Sigmoid colon (tissue), 7 donors: ENCODE data around the gene RHBDL3. TPM values are rescaled to one million over a fixed set of nuclear protein-coding genes. Genes with fewer than 3 reads are reported as not detected.

Source experiments
- DNase-seq: peaks from one replicate; pipeline ENCODE4 v3.0.0-alpha.2; 2019
- H3K27ac ChIP-seq, 4 donors: fragments of 200-600 bp; sonication (generic); one replicate each; pipeline ENCODE4 v1.5.1; 2016 to 2019; ENCODE audit warnings: mild to moderate bottlenecking in 1 of 4
- H3K27me3 ChIP-seq, 3 donors: fragments of 200-600 bp; sonication (generic); one replicate each; pipeline ENCODE4 v1.5.1; 2019; ENCODE audit warnings: mild to moderate bottlenecking in 1 of 3
- H3K36me3 ChIP-seq, 4 donors: fragments of 200-600 bp; sonication (generic); one replicate each; pipeline ENCODE4 v1.5.1; 2016 to 2019
- H3K4me1 ChIP-seq, 4 donors: fragments of 200-600 bp; sonication (generic); one replicate each; pipeline ENCODE4 v1.5.1; 2017 to 2019
- H3K4me3 ChIP-seq, 4 donors: fragments of 200-600 bp; sonication (generic); one replicate each; pipeline ENCODE4 v1.5.1; 2017 to 2019; ENCODE audit warnings: mild to moderate bottlenecking in 2 of 4, moderate library complexity in 1 of 4
- H3K9me3 ChIP-seq, 4 donors: fragments of 200-600 bp in 3 of 4; sonication (generic) in 3 of 4; one replicate each; pipeline versions ENCODE4 v1.5.1 to v1.6.1; 2013 to 2019
- EP300 ChIP-seq, 4 donors: sonication (generic); formaldehyde crosslinking; IDR thresholded peaks; one replicate each; pipeline ENCODE4 v1.6.1; 2017; ENCODE audit warnings: antibody characterized with exemption in 4 of 4
- POLR2A ChIP-seq, 2 donors: fragments of 450-650 bp; IDR thresholded peaks; one replicate each; pipeline ENCODE4 v1.6.1; 2016; ENCODE audit warnings: antibody characterized with exemption in 2 of 2, mild to moderate bottlenecking in 2 of 2, moderate library complexity in 2 of 2
- POLR2AphosphoS5 ChIP-seq, 4 donors: sonication (generic); formaldehyde crosslinking; IDR thresholded peaks; one replicate each; pipeline ENCODE4 v1.6.1; 2017; ENCODE audit warnings: antibody characterized with exemption in 4 of 4
- WGBS, 2 donors: extraction: QIAGEN DNeasy Blood & Tissue Kit; methylation state at CpG; one replicate each; pipeline ENCODE4 v1.1.7; 2013; 5-methylcytosine and 5-hydroxymethylcytosine counted together
- intact Hi-C: fragments of 100-400 bp; cut with DNase I; formaldehyde crosslinking; loops from one replicate; pipeline ENCODE4 v1.15.1; 2023
- polyA plus RNA-seq, 3 donors: library from polyadenylated mRNA; stranded (reverse); fragments of 200-250 nt; gene quantifications; one replicate each; pipeline ENCODE4 v1.2.3, GENCODE V29; 2013
- total RNA-seq, 4 donors: library from RNA; depleted of rRNA; stranded (reverse); fragments of >200 nt; gene quantifications; one replicate each; pipeline ENCODE4 v1.1.0, GENCODE V29; 2016
- TF ChIP-seq, protein P1 (sequence below), 4 experiments: fragments of 450-650 bp in 3 of 4; fragments of 200-600 bp in 1 of 4; IDR thresholded peaks; one replicate each; pipeline ENCODE4 v1.5.1; 2016 to 2019; ENCODE audit warnings: antibody characterized with exemption in 4 of 4, mild to moderate bottlenecking in 3 of 4, moderate library complexity in 2 of 4
- donor health status: healthy with polysubstance abuse.
- donor health status: Bipolar disorder and iron deficiency.
- donor health status: healthy.

Gene RHBDL3
- total and polyA plus RNA-seq, 7 donors: 0.23 to 0.83 (median 0.61) TPM; not detected in 1

DNA sequence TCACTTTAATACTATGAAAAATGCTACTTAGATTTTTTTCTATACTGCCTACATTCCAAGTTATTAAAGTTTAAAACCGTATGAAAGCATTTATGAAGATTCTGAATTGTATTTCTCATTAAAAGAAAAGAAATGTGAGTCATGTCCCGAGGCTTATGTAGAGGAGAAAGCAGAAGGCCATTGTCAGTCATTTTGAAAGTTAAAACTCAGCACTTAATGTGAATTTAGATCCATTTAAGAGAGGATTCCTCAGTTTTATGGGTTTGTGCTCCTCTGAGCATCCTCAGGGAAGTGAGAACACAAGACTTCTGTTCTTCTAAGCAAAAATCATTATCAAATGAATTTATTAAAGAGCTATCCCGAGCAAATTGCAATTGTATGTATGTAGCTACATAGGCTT is 64.5 kb downstream of the RHBDL3 start:
- H3K9me3 ChIP-seq: no peaks in the 10 kb centered on the region
- peaks cover 0 to 43% (median 7%) of the 10 kb centered on the region in 4 donors for H3K36me3 ChIP-seq
- H3K27me3 ChIP-seq: no peaks in the 10 kb centered on the region
- DNase-seq: no peak
- 79 to 80% methylated on average over 3 of the region's 3 CpGs for WGBS, 2 donors
- H3K4me3 ChIP-seq: no peak overlapping the region
- no peaks in the 10 kb centered on the region for H3K4me1 ChIP-seq
- H3K27ac ChIP-seq: no peak overlapping the region
- TF ChIP-seq EP300 (IDR thresholded peaks at IDR 0.05) (no peak), POLR2A (IDR thresholded peaks at IDR 0.05) (no peak), POLR2AphosphoS5 (IDR thresholded peaks at IDR 0.05) (no peak)
- TF ChIP-seq, protein P1, sequence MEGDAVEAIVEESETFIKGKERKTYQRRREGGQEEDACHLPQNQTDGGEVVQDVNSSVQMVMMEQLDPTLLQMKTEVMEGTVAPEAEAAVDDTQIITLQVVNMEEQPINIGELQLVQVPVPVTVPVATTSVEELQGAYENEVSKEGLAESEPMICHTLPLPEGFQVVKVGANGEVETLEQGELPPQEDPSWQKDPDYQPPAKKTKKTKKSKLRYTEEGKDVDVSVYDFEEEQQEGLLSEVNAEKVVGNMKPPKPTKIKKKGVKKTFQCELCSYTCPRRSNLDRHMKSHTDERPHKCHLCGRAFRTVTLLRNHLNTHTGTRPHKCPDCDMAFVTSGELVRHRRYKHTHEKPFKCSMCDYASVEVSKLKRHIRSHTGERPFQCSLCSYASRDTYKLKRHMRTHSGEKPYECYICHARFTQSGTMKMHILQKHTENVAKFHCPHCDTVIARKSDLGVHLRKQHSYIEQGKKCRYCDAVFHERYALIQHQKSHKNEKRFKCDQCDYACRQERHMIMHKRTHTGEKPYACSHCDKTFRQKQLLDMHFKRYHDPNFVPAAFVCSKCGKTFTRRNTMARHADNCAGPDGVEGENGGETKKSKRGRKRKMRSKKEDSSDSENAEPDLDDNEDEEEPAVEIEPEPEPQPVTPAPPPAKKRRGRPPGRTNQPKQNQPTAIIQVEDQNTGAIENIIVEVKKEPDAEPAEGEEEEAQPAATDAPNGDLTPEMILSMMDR (IDR thresholded peaks at IDR 0.05): no peak
- intact Hi-C loops: no loop called here

DNA sequence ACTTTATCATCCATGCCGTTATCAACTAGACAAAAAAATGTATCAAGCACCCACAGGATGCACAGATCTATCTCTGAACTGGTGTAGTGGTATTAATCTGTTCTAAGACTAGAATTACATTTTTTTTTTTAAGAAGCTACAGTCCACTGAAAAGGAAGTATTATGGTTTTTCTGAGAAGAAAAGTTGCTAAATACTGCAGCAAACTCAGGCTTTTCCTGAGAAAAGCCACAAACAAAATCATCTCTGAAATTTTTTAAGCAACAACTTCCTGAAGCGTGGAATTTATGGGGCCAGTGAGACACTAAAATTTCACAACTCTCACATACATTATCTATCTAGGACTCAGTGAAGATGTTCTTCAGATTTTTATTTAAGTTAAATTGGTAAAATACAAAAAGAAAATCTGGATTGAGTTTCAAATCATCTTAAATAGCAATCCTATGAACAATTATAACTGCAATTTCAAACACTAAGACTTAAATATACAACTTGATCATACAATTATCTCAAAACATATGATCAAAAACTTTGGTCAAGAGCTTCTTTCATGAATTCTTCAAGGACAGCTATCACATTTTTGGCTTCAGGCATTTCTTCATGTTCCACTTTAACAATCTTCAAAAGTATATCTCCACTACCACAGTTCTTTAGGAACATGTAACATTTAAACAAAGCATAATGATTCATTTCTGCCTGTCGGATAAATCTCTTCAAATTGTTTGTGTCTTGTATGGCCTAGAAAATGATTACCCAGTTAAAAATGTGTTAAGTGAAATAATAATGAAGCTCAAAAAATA is 65.8 kb downstream of the RHBDL3 start:
- WGBS, 2 donors: 64 to 85% methylated on average over 3 of the region's 3 CpGs
- TF ChIP-seq POLR2A (IDR thresholded peaks at IDR 0.05) (no peak), POLR2AphosphoS5 (IDR thresholded peaks at IDR 0.05) (no peak), EP300 (IDR thresholded peaks at IDR 0.05) (no peak)
- TF ChIP-seq, protein P1 (IDR thresholded peaks at IDR 0.05): no peak
- peaks cover 0 to 56% (median 7%) of the 10 kb centered on the region in 4 donors for H3K36me3 ChIP-seq
- H3K27me3 ChIP-seq: no peaks in the 10 kb centered on the region
- no peak overlapping the region for H3K27ac ChIP-seq
- DNase-seq: no peak
- intact Hi-C loops: no loop called here
- H3K9me3 ChIP-seq: no peaks in the 10 kb centered on the region
- H3K4me1 ChIP-seq: no peaks in the 10 kb centered on the region
- H3K4me3 ChIP-seq: no peak overlapping the region

DNA sequence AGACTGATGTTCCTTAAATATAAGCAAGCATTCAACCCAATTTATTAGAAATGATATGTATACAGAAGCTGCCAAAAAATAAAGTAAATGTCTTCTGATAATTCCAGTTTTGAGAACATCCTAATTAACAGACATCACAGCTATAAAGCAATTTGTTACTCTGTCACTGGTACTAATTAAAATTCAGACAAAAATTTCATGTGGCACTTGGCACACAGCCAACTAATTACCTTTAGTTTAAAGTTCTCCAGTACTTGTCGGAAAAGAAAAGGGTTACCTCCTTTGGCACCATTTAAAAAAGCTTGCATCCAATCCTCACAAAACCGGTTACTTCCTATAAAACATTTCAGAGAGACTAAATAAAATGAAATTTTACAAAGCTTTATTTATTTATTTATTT is 67.6 kb downstream of the RHBDL3 start:
- intact Hi-C loops: no loop called here
- no peak for DNase-seq
- Histone ChIP-seq H3K36me3 (peaks cover 3 to 74% (median 7%) of the 10 kb centered on the region in 4 donors), H3K9me3 (no peaks in the 10 kb centered on the region), H3K4me3 (no peak overlapping the region), H3K27me3 (no peaks in the 10 kb centered on the region), H3K27ac (no peak overlapping the region), H3K4me1 (no peaks in the 10 kb centered on the region)
- WGBS, 2 donors: 94 to 95% methylated on average over 2 of the region's 2 CpGs
- TF ChIP-seq, protein P1 (IDR thresholded peaks at IDR 0.05): no peak
- no peak for TF ChIP-seq EP300 (IDR thresholded peaks at IDR 0.05)
- no peak for TF ChIP-seq POLR2AphosphoS5 (IDR thresholded peaks at IDR 0.05)
- no peak for TF ChIP-seq POLR2A (IDR thresholded peaks at IDR 0.05)

DNA sequence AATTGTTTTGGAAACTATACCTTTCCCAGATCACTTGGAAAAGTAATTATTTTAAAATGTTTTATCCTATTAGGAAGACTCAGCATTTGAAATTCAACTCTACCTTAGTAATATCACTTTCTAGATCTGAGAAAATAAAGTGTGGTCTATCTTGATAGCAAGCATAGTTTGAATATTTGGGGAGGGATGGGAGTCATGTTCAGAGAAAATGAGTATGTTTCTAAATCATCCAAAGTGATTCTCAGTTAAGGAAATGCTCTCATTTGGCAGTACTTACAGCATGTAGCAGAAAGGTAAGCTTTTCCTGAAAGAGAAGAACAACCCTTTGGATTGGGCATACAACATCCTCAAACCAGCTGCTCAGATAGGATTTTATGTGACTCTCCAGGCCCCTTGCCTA is 69.4 kb downstream of the RHBDL3 start:
- intact Hi-C loops: no loop called here
- Histone ChIP-seq H3K4me3 (no peak overlapping the region), H3K4me1 (no peaks in the 10 kb centered on the region), H3K27ac (no peak overlapping the region), H3K9me3 (no peaks in the 10 kb centered on the region), H3K27me3 (no peaks in the 10 kb centered on the region), H3K36me3 (peaks cover 3 to 89% (median 7%) of the 10 kb centered on the region in 4 donors)
- TF ChIP-seq EP300 (IDR thresholded peaks at IDR 0.05): no peak
- TF ChIP-seq POLR2A (IDR thresholded peaks at IDR 0.05): no peak
- TF ChIP-seq, protein P1 (IDR thresholded peaks at IDR 0.05): no peak
- no peak for TF ChIP-seq POLR2AphosphoS5 (IDR thresholded peaks at IDR 0.05)
- no peak for DNase-seq
